Dedifferentiated amniotic fluid mesenchymal stem cell (primary cell): ENCODE measurements around the gene CSNK2A2.

ENCODE experiments used
- DNase-seq: peaks from one replicate; pipeline ENCODE4 v3.0.0-alpha.2; 2016; ENCODE audit errors: extremely low spot score

Gene CSNK2A2

GRCh38 chr16:58198022-58198683 lies at the start of gene CSNK2A2:
Gene CSNK2A2 (minus strand): TSS chr16:58198106. CDS start chr16:58197736, 370 bp downstream.
- peak; percentile 43 for DNase-seq

- no peak for DNase-seq
Measured at GRCh38 chr16:58243528-58244004, 45.7 kb upstream of the CSNK2A2 start.

GRCh38 chr16:58236831-58237230 lies 38.9 kb upstream of the CSNK2A2 start:
- DNase-seq: no peak

- DNase-seq: no peak
Measured at GRCh38 chr16:58236231-58236690, 38.4 kb upstream of the CSNK2A2 start.

GRCh38 chr16:58235663-58236062 lies 37.8 kb upstream of the CSNK2A2 start:
- no peak for DNase-seq

GRCh38 chr16:58234831-58235595 lies 37.1 kb upstream of the CSNK2A2 start:
- no peak for DNase-seq

GRCh38 chr16:58230259-58230658 lies 32.4 kb upstream of the CSNK2A2 start:
- no peak for DNase-seq

- DNase-seq: no peak
Measured at GRCh38 chr16:58226790-58227189, 28.9 kb upstream of the CSNK2A2 start.

GRCh38 chr16:58225965-58226602 lies 28.2 kb upstream of the CSNK2A2 start:
- DNase-seq: no peak

GRCh38 chr16:58222532-58223316 lies 24.8 kb upstream of the CSNK2A2 start:
- DNase-seq: no peak

GRCh38 chr16:58219432-58219831 lies 21.5 kb upstream of the CSNK2A2 start:
- DNase-seq: no peak

- DNase-seq: no peak
Measured at GRCh38 chr16:58218786-58219185, 20.9 kb upstream of the CSNK2A2 start.

- no peak for DNase-seq
Measured at GRCh38 chr16:58217311-58217925, 19.5 kb upstream of the CSNK2A2 start.

- DNase-seq: no peak
Measured at GRCh38 chr16:58212824-58213655, 15.1 kb upstream of the CSNK2A2 start.

- DNase-seq: no peak
Measured at GRCh38 chr16:58211846-58212245, 13.9 kb upstream of the CSNK2A2 start.

GRCh38 chr16:58211245-58211644 lies 13.3 kb upstream of the CSNK2A2 start:
- no peak for DNase-seq

GRCh38 chr16:58205276-58206036 lies 7.5 kb upstream of the CSNK2A2 start:
- DNase-seq: no peak

- no peak for DNase-seq
Measured at GRCh38 chr16:58201163-58201562, 3.3 kb upstream of the CSNK2A2 start.

GRCh38 chr16:58200004-58200797 lies 2.3 kb upstream of the CSNK2A2 start:
- no peak for DNase-seq
